AG09319 (cell line): Measurements from ENCODE around the gene SAP30BP.
A peak's percentile ranks its signal among the peaks of the same experiment; 100 is the strongest.

ENCODE experiments used
- DNase-seq: peaks from one replicate; pipeline ENCODE4 v3.0.0-alpha.2; 2010; ENCODE audit warnings: low read depth; ENCODE audit errors: extremely low read depth
- TF ChIP-seq, protein P1 (sequence below): IDR thresholded peaks from 2 replicates; pipeline ENCODE4 v1.5.1; 2011; ENCODE audit warnings: low read depth, mild to moderate bottlenecking, inconsistent platforms, low read length, moderate library complexity

The SAP30BP gene

GRCh38 chr17:75666959-75667790 is at the start of gene SAP30BP, which contains the start of gene RECQL5:
Gene SAP30BP, plus strand, starts transcription at chr17:75667338. Its CDS starts 35 bp downstream, at chr17:75667373.
Gene RECQL5, minus strand, starts transcription at chr17:75667154. Its CDS starts 597 bp downstream, at chr17:75666557.
- TF ChIP-seq, protein P1, sequence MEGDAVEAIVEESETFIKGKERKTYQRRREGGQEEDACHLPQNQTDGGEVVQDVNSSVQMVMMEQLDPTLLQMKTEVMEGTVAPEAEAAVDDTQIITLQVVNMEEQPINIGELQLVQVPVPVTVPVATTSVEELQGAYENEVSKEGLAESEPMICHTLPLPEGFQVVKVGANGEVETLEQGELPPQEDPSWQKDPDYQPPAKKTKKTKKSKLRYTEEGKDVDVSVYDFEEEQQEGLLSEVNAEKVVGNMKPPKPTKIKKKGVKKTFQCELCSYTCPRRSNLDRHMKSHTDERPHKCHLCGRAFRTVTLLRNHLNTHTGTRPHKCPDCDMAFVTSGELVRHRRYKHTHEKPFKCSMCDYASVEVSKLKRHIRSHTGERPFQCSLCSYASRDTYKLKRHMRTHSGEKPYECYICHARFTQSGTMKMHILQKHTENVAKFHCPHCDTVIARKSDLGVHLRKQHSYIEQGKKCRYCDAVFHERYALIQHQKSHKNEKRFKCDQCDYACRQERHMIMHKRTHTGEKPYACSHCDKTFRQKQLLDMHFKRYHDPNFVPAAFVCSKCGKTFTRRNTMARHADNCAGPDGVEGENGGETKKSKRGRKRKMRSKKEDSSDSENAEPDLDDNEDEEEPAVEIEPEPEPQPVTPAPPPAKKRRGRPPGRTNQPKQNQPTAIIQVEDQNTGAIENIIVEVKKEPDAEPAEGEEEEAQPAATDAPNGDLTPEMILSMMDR: no peak
- peak; percentile 97 for DNase-seq

DNA sequence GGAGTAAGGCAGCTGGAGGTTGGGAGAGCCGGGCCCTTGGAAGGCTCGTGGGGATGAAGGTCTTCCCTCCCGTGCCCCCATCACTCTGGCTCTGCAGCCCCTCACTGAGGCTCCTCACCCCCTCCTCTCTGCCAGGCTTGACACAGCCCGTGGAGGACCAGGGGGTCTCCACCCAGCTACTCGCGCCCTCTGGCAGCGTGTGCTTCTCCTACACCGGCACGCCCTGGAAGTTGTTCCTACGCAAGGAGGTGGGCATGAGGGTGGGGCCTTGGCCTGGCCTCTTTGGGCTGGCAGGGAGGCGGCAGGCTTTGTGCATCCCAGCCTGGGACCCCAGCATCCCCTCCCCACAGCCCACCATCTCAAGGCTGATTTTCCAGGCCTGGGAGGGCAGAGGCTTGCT is 49.5 kb upstream of the SAP30BP start:
- no peak for DNase-seq
- TF ChIP-seq, protein P1: no peak

- DNase-seq: no peak
Observed at GRCh38 chr17:75619506-75620431, 47.4 kb upstream of the SAP30BP start.

DNA sequence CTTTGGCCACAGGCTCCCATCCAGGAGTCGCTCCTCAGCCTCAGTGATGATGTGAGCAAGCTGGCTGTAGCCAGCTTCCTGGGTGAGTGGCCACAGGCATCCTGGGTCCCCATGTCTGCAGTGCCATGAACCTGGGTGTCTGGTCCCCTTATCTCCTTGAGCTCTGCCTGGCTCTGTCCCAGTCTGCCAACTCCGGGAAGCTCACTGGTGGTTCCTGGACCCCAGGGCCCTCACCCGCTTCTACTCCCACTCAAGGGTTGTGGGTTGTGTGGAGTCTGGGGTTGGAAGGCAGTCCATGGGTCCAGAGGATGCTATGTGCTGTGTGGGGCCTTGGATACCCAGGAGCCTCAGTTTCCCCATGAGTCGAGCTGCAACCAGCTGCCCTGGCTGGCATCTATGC is 45.6 kb upstream of the SAP30BP start:
- DNase-seq: no peak

More at GRCh38 chr17:75619506-75620431, 47.4 kb upstream of the SAP30BP start:
- TF ChIP-seq, protein P1: peak; percentile 41

GRCh38 chr17:75622076-75622475 is 45.1 kb upstream of the SAP30BP start:
- TF ChIP-seq, protein P1: no peak
- DNase-seq: no peak

More for the DNA sequence above, 45.6 kb upstream of the SAP30BP start:
- TF ChIP-seq, protein P1: no peak

DNA sequence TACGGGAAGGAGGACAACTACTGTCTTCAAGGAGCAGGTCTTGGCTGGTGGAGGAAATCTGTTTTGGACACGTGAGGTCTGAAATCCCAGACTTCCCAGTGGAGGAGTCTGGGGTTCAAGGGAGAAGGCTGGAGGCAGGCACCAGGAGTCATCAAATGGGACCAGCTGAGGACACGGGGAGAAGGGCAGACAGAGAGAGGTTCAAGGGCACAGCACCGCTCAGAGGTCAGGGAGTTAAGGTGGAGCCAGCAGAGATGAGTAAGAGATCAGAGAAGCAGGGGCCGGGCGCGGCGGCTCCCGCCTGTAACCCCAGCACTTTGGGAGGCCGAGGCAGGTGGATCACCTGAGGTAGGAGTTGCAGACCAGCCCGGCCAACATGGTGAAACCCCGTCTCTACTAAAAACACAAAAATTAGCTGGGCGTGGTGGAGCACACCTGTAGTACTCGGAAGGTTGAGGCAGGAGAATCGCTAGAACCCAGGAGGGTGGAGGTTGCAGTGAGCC is 44.3 kb upstream of the SAP30BP start:
- DNase-seq: no peak
- TF ChIP-seq, protein P1: no peak
